GM19397 (cell line): ENCODE measurements around the gene KRT12.
"Not testable (repeated sequence)": the region's sequence is repeated elsewhere in the genome, so short reads cannot be mapped to it uniquely, and the experiment has no call there.

Experiments used
- ATAC-seq: cut with Tn5 transposase; IDR thresholded peaks from one replicate; pipeline ENCODE4 v1.9.1; 2021; ENCODE audit warnings: mild to moderate bottlenecking, moderate library complexity; ENCODE audit not compliant: unreplicated experiment

KRT12 gene

GRCh38 chr17:40884708-40885512 lies 17.9 kb upstream of the KRT12 start, which contains the start of gene KRT20:
Gene KRT20 (minus strand): TSS chr17:40885242. CDS start chr17:40885185, 57 bp downstream.
- no peak for ATAC-seq

- ATAC-seq, result no peak
Measured at GRCh38 chr17:40883626-40884334, 16.8 kb upstream of the KRT12 start.

- no peak for ATAC-seq
Measured at GRCh38 chr17:40883031-40883430, 16.0 kb upstream of the KRT12 start.

- ATAC-seq, result no peak
Measured at GRCh38 chr17:40879026-40879425, 12.0 kb upstream of the KRT12 start.

GRCh38 chr17:40878044-40878443 lies 11.0 kb upstream of the KRT12 start:
- ATAC-seq, result no peak

GRCh38 chr17:40873801-40874200 lies 6.8 kb upstream of the KRT12 start:
- ATAC-seq, result no peak

- no peak for ATAC-seq
Measured at GRCh38 chr17:40873255-40873654, 6.2 kb upstream of the KRT12 start.

GRCh38 chr17:40872416-40872815 lies 5.4 kb upstream of the KRT12 start:
- ATAC-seq, result no peak

- no peak for ATAC-seq
Measured at GRCh38 chr17:40871316-40871715, 4.3 kb upstream of the KRT12 start.

GRCh38 chr17:40870136-40870535 lies 3.1 kb upstream of the KRT12 start:
- ATAC-seq, result no peak

- ATAC-seq, result no peak
Measured at GRCh38 chr17:40864661-40865390, 2.2 kb downstream of the KRT12 start.

- ATAC-seq, result no peak
Measured at GRCh38 chr17:40862985-40863733, 3.9 kb downstream of the KRT12 start.

- ATAC-seq, result no peak
Measured at GRCh38 chr17:40859536-40859935, 7.5 kb downstream of the KRT12 start.

GRCh38 chr17:40858667-40859066 lies 8.4 kb downstream of the KRT12 start:
- not testable (repeated sequence) for ATAC-seq

- ATAC-seq, result no peak
Measured at GRCh38 chr17:40857535-40857934, 9.5 kb downstream of the KRT12 start.

- no peak for ATAC-seq
Measured at GRCh38 chr17:40854175-40854814, 12.7 kb downstream of the KRT12 start.

- ATAC-seq, result no peak
Measured at GRCh38 chr17:40852364-40852763, 14.7 kb downstream of the KRT12 start.

- ATAC-seq, result no peak
Measured at GRCh38 chr17:40850293-40850972, 16.6 kb downstream of the KRT12 start.

- no peak for ATAC-seq
Measured at GRCh38 chr17:40849723-40850122, 17.3 kb downstream of the KRT12 start.
